H1 (cell line): ENCODE measurements around the gene DGKI.

Source experiments
- CTCF ChIP-seq, 3 experiments: IDR thresholded peaks; 1 replicate in 2 of 3; 2 replicates in 1 of 3; pipeline versions ENCODE4 v1.5.1 to v1.6.1; 2011; ENCODE audit warnings: low read length in 3 of 3, mild to moderate bottlenecking in 3 of 3, inconsistent platforms in 2 of 3, low read depth in 1 of 3, moderate library complexity in 1 of 3; ENCODE audit not compliant: insufficient read depth in 1 of 3; ENCODE audit errors: control extremely low read depth in 1 of 3
- E2F6 ChIP-seq: IDR thresholded peaks from 2 replicates; pipeline ENCODE4 v1.6.1; 2012; ENCODE audit warnings: inconsistent platforms
- TAF1 ChIP-seq: IDR thresholded peaks from 2 replicates; pipeline ENCODE4 v1.6.1; 2011; ENCODE audit warnings: mild to moderate bottlenecking, low read depth, low read length

DNA sequence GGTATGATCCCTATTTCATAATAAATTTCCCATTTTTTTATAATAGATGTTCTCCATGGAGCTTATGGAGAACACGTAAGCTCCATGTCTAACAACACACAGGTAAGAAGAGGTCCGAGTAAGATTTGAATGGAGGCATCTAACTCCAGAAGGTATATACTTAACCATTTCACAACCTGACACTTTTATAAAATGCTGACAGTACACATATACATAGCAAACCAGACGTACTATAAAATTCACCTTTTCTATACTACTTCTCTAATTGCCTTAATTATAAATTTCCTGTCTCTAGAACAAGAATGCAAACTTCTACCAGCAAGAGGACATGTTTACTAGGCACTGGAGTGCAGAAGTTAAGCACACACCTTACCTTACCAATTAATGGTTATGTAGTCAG lies 151.3 kb downstream of the DGKI start:
- TF ChIP-seq TAF1 (no peak), E2F6 (no peak), CTCF (IDR thresholded peaks at IDR 0.05; ENCODE audit: control extremely low read depth in 1 of 3, insufficient read depth in 1 of 3, low read depth in 1 of 3, low read length in 3 of 3) (no peak)
